GF-D8 (cell line): ENCODE measurements around the gene CARM1.
"Not testable (repeated sequence)": the region's sequence is repeated elsewhere in the genome, so short reads cannot be mapped to it uniquely, and the experiment has no call there.

Experiments
- DNase-seq: peaks from one replicate; lab custom pipeline; 2025; lab: John Stamatoyannopoulos, UW

The CARM1 gene

GRCh38 chr19:10870955-10871603 is at the start of gene CARM1:
Gene CARM1, plus strand, starts transcription at chr19:10871553. Its CDS starts 150 bp downstream, at chr19:10871703.
- DNase-seq, result peak; percentile 90

- no peak for DNase-seq
These were observed 47.7 kb upstream of the CARM1 start for GRCh38 chr19:10823690-10824089.

GRCh38 chr19:10826231-10826630 is 45.1 kb upstream of the CARM1 start:
- DNase-seq, result peak; percentile 82

GRCh38 chr19:10826846-10827245 is 44.5 kb upstream of the CARM1 start:
- DNase-seq, result peak; percentile 22

GRCh38 chr19:10828981-10829821 is 42.2 kb upstream of the CARM1 start:
- no peak for DNase-seq

- no peak for DNase-seq
These were observed 41.4 kb upstream of the CARM1 start for GRCh38 chr19:10829967-10830366.

GRCh38 chr19:10830370-10830769 is 41.0 kb upstream of the CARM1 start:
- no peak for DNase-seq

- DNase-seq, result no peak
These were observed 40.2 kb upstream of the CARM1 start for GRCh38 chr19:10830931-10831779.

- no peak for DNase-seq
These were observed 39.1 kb upstream of the CARM1 start for GRCh38 chr19:10831987-10832938.

- no peak for DNase-seq
These were observed 38.4 kb upstream of the CARM1 start for GRCh38 chr19:10832939-10833296.

GRCh38 chr19:10835089-10835753 is 36.1 kb upstream of the CARM1 start:
- DNase-seq, result no peak

- DNase-seq, result peak; percentile 91
These were observed 35.4 kb upstream of the CARM1 start, which contains the start of gene TMED1 for GRCh38 chr19:10835754-10836478. Gene TMED1, minus strand, starts transcription at chr19:10836212. Its CDS starts 21 bp downstream, at chr19:10836191.

- DNase-seq, result peak; percentile 87
These were observed 34.6 kb upstream of the CARM1 start for GRCh38 chr19:10836479-10837330.

GRCh38 chr19:10837649-10838048 is 33.7 kb upstream of the CARM1 start:
- DNase-seq, result not testable (repeated sequence)

- DNase-seq, result no peak
These were observed 33.0 kb upstream of the CARM1 start for GRCh38 chr19:10838377-10838776.

- DNase-seq, result no peak
These were observed 32.0 kb upstream of the CARM1 start for GRCh38 chr19:10839114-10840050.

GRCh38 chr19:10842788-10843187 is 28.6 kb upstream of the CARM1 start:
- no peak for DNase-seq
